ENCODE results near the gene BSN. TPM values are rescaled to one million over a fixed set of nuclear protein-coding genes. Genes with fewer than 3 reads are reported as not detected.
"Not testable (repeated sequence)": the region's sequence is repeated elsewhere in the genome, so short reads cannot be mapped to it uniquely, and the experiment has no call there.

BSN gene
- total and polyA plus RNA-seq, 2 of the 4 experiments (the other 2 are of a cell fraction) = under 0.01 to 0.03 TPM

GRCh38 chr3:49685103-49685502 is 130.8 kb downstream of the BSN start:
- H3K9ac ChIP-seq (ENCODE audit: low read depth, low read length); H3K4me1 ChIP-seq (ENCODE audit: control insufficient read depth, insufficient read depth, low read length); H2BK120ac ChIP-seq (ENCODE audit: low read depth, low read length); intact Hi-C loops (cut with micrococcal nuclease); H2BK5ac ChIP-seq (ENCODE audit: low read depth, low read length, poor library complexity, severe bottlenecking); ATAC-seq (ENCODE audit: low read depth); H2BK20ac ChIP-seq (ENCODE audit: low read depth, low read length); H3K27me3 ChIP-seq (ENCODE audit: control insufficient read depth, insufficient read depth, low read length); H3K18ac ChIP-seq (ENCODE audit: low read depth, low read length); H4K5ac ChIP-seq (ENCODE audit: low read depth, low read length); H2AK5ac ChIP-seq (ENCODE audit: low read depth, low read length); H4K91ac ChIP-seq (ENCODE audit: insufficient read depth, low read depth, low read length); CTCF ChIA-PET; H4K8ac ChIP-seq (ENCODE audit: low read depth in 2 of 2, low read length in 2 of 2); POLR2A ChIA-PET (ENCODE audit: unreplicated experiment); H3K4me3 ChIP-seq (ENCODE audit: insufficient read depth, low read depth, low read length); H3K23ac ChIP-seq (ENCODE audit: low read depth, low read length); H3K79me1 ChIP-seq (ENCODE audit: low read depth in 1 of 2, low read length in 2 of 2); H3K56ac ChIP-seq (ENCODE audit: extremely low read depth, insufficient read depth, low read length); DNase-seq; BruUV-seq (replicated peaks); H3K9me3 ChIP-seq (ENCODE audit: control insufficient read depth, insufficient read depth, low read length); H2AFZ ChIP-seq (replicated peaks; ENCODE audit: low read length, poor library complexity); H3K9me1 ChIP-seq (ENCODE audit: insufficient read depth, low read length); H3K14ac ChIP-seq (replicated peaks; ENCODE audit: low read depth, low read length); H2AK9ac ChIP-seq (replicated peaks; ENCODE audit: low read depth, low read length, poor library complexity); H2BK15ac ChIP-seq (ENCODE audit: low read depth, low read length); dilution Hi-C loops (cut with HindIII; ENCODE audit: low sequenced_read_pairs, unreplicated experiment); H4K20me1 ChIP-seq (ENCODE audit: insufficient read depth, low read length); H3K4ac ChIP-seq (ENCODE audit: low read depth, low read length); in situ Hi-C loops (cut with MboI; ENCODE audit: low sequenced_read_pairs); H3K4me2 ChIP-seq (ENCODE audit: low read depth, low read length); H3K27ac ChIP-seq (ENCODE audit: insufficient read depth, low read length): not testable (repeated sequence)
- WGBS, 2 experiments (ENCODE audit: extremely low coverage in 2 of 2, insufficient read length in 1 of 2) = 80% methylated on average over 2 of the region's 10 CpGs; no CpG with 5 or more reads in 1 of the 2 experiments
- H3K36me3 ChIP-seq (ENCODE audit: control insufficient read depth, insufficient read depth, low read length) = peaks cover 39% of the 10 kb centered on the region

- H2BK15ac ChIP-seq (ENCODE audit: low read depth, low read length); H3K9me1 ChIP-seq (ENCODE audit: insufficient read depth, low read length); H4K8ac ChIP-seq (ENCODE audit: low read depth in 2 of 2, low read length in 2 of 2); ATAC-seq (ENCODE audit: low read depth); H3K9ac ChIP-seq (ENCODE audit: low read depth, low read length); intact Hi-C loops (cut with micrococcal nuclease); H3K56ac ChIP-seq (ENCODE audit: extremely low read depth, insufficient read depth, low read length); H3K9me3 ChIP-seq (ENCODE audit: control insufficient read depth, insufficient read depth, low read length); H4K91ac ChIP-seq (ENCODE audit: insufficient read depth, low read depth, low read length); H3K23ac ChIP-seq (ENCODE audit: low read depth, low read length); H3K4me3 ChIP-seq (ENCODE audit: insufficient read depth, low read depth, low read length); POLR2A ChIA-PET (ENCODE audit: unreplicated experiment); BruUV-seq (replicated peaks); H3K4me2 ChIP-seq (ENCODE audit: low read depth, low read length); H3K14ac ChIP-seq (replicated peaks; ENCODE audit: low read depth, low read length); H3K18ac ChIP-seq (ENCODE audit: low read depth, low read length); H3K4ac ChIP-seq (ENCODE audit: low read depth, low read length); DNase-seq; H2BK5ac ChIP-seq (ENCODE audit: low read depth, low read length, poor library complexity, severe bottlenecking); H2AK5ac ChIP-seq (ENCODE audit: low read depth, low read length); H2AK9ac ChIP-seq (replicated peaks; ENCODE audit: low read depth, low read length, poor library complexity); H3K27ac ChIP-seq (ENCODE audit: insufficient read depth, low read length); H2BK20ac ChIP-seq (ENCODE audit: low read depth, low read length); H4K20me1 ChIP-seq (ENCODE audit: insufficient read depth, low read length); H4K5ac ChIP-seq (ENCODE audit: low read depth, low read length); dilution Hi-C loops (cut with HindIII; ENCODE audit: low sequenced_read_pairs, unreplicated experiment); H3K27me3 ChIP-seq (ENCODE audit: control insufficient read depth, insufficient read depth, low read length); H2BK120ac ChIP-seq (ENCODE audit: low read depth, low read length); in situ Hi-C loops (cut with MboI; ENCODE audit: low sequenced_read_pairs); H2AFZ ChIP-seq (replicated peaks; ENCODE audit: low read length, poor library complexity); CTCF ChIA-PET; H3K4me1 ChIP-seq (ENCODE audit: control insufficient read depth, insufficient read depth, low read length): not testable (repeated sequence)
- Histone ChIP-seq H3K79me1 (ENCODE audit: low read depth in 1 of 2, low read length in 2 of 2) (peaks cover 0 to 15% of the 10 kb centered on the region in 2 experiments; a peak in 2 of 4 replicates), H3K36me3 (ENCODE audit: control insufficient read depth, insufficient read depth, low read length) (peaks cover 31% of the 10 kb centered on the region)
- 40% methylated on average over 2 of the region's 36 CpGs; no CpG with 5 or more reads in 1 of the 2 experiments for WGBS, 2 experiments (ENCODE audit: extremely low coverage in 2 of 2, insufficient read length in 1 of 2)
Observed at GRCh38 chr3:49685846-49686245, 131.6 kb downstream of the BSN start.

All from IMR-90 (cell line).